GM19397 (cell line): ENCODE results near the gene BACE1.
"Not testable (repeated sequence)": the region's sequence is repeated elsewhere in the genome, so short reads cannot be mapped to it uniquely, and the experiment has no call there.

ENCODE experiments used
- ATAC-seq: cut with Tn5 transposase; IDR thresholded peaks from one replicate; pipeline ENCODE4 v1.9.1; 2021; ENCODE audit warnings: mild to moderate bottlenecking, moderate library complexity; ENCODE audit not compliant: unreplicated experiment

Gene BACE1

DNA sequence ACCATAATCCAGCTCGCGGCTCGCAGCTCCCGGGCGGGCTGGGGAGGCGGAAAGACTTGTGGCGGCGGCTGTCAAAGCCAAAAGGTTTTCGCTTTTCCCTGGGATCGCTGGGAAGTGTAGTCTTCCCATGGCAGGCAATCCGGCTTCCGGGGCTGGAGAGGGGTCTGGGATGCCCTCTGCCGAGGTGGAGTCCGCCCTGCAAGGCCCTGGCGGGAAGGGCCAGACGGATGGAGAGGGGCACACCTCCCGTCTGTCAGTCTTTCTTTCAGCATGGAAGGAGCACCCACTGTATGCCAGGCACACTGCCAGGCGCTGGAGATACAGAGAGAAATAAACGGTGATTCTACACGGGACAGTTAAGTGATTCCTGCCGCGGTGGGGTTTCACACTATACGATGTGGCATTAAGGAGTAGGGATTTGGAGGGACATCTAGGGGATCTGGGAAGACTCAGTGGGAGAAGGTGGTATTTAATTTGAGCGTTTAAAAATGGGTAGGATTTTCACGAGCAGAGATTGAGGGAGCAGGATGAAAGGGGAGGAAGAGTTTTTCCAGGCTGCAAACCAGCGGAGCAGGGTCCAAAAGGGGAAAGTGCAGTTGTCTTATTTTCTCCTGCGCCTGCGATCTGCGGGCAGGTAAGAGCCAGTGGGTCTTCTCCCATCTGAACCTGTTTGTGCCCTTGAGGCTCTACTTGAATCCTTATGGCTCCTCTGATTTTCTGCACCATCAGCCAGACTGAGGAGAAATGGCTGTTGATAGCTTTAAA lies at the start of gene BACE1:
TSS of gene BACE1 (minus strand) at position 60 of the 765 bp plus-strand sequence. CDS start 461 bp downstream, outside the sequence.
- no peak for ATAC-seq

DNA sequence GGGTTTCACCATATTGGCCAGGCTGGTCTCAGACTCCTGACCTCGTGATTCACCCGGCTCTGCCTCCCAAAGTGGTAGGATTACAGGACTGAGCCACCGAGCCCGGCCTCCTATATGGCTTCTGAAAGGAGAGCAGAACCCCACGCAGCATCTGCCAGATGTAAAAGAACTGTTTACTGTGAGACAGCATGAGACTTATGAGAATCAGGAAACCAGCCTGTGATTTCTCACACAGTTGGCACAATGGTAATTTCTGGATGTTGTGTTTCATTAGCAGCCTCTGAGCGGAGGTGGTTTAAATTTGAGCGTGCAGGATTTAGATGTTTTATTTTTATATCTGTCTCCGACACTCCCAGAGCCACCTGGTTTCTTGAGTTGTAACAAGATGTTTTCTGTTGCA lies 45.4 kb upstream of the BACE1 start:
- no peak for ATAC-seq

DNA sequence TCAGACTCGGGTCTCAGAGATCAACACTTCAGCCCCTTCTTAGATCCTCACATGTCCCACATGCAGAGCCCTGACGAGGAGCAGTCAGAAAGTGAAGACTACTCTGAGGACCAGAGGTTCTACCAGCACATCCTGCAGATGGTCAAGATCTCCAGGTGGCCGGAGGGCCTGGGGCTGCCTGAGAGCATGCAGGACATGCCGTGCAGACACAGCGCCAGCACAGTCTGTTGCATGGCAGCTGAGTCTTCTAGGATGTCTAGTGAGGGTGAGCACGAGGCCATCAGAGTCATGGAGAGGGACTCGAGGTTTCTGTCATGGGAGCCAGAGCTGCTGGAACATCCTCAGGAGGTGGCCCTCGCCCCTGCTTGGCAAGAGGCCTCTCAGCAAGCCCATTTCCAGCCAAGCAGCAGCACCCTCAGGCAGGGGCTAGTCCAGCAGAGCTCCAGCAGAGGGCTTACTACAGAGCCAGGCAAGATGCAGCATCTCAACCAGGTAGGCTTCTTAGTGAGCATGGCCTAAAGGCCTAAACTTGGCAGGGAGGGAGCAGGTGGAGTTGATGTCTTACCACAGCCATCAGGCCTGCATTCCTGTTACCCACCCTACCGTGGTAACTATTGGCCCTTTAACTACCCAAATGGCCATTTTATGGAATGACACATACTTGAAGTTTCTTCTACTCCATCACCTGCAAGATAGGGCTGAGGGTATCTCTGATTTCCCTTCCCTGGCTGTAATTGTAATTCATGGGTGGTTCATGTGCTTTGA lies 40.3 kb upstream of the BACE1 start:
- ATAC-seq: no peak

DNA sequence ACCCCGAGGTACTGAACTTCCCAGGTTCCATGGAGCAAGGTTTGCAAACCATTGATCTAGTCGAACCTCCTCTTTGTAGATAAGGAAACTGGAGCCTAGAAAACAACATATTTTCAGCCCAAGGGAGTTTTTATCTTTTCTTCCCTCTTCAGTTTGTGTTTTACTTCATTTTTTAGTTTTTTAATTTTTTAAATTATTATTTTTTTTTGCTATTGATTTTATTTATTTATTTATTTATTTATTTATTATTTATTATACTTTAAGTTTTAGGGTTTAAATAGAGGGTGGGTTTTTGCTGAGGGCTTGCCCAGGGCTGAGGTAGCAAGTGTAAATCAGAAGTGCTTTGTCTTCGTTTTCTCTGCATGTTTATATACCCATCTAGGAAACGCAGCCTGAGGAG lies 38.5 kb upstream of the BACE1 start:
- no peak for ATAC-seq

DNA sequence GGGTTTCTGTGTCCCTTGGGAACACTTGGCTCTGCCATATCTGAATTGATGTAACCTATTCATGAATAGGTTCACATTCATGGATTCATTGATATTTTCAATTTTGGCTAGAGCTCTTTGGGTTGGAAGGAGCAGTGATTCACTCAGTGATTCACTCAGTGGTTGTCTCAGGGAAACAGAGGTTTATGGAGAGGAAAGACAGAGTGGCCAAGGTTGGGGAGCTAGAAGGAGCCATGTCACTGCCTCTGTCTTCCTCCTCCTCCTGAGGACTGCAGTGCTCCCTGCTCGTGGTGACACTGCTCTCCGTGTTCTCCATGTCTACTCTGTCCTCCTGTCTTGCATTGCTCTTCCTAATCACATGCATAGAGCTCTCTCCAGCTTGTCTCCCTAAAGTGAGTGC lies 29.0 kb upstream of the BACE1 start:
- no peak for ATAC-seq

DNA sequence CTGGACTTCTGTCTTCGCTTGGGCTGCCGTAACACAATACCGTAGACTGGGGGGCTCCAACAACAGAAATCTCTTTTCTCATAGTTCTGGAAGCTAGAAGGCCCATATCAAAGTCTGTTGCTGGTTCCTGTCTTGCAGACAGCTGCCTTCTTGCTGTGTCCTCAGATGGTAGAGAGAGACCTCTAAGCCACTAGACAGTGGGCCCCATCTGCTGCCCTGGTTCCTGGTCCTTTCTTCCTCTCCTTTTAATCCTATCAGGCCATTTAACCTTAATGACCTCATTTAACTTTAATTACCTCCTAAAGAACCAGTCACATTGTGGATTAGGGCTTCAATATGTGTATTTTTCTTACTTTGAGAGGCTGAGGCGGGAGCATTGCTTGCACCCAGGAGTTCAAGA lies 21.0 kb upstream of the BACE1 start:
- no peak for ATAC-seq

DNA sequence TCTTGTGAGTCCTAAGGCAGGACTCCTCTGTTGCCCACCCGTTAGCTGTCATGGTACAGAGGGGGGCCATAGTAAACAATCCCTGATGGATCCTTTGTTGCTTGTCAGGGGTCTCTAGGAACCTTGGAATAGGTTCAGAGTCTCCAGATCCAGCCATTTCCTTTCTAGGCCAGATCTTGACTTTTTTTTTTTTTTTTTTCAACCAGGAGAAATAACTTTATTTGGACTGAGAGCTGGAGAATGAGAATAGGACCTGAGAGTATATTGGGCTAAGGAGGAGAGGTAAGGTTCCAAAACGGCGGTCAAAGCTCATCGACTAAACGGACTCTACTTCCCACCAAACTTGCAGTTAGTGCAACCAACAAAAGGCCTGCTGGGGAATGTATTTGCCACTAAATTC lies 19.3 kb upstream of the BACE1 start:
- ATAC-seq: no peak

DNA sequence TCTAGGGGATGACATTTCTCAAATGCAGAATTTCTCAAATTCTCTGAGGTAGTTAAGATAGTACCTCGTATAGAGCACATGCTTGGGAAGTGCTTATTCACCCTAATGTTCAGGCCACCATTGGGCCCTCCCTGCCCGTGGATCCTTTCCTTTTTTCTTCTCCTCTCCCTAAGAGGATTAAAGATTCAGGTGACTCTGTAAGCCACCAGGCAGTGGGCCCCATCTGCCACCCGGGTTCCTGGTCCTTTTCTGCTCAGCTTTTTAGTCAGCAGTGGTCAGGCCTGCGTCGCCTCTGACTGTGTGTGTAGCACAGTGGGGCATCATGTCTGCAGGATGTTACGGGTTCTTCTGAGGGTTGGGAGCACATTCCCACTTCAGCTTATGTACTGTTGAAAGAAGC lies 18.8 kb upstream of the BACE1 start:
- ATAC-seq: no peak

DNA sequence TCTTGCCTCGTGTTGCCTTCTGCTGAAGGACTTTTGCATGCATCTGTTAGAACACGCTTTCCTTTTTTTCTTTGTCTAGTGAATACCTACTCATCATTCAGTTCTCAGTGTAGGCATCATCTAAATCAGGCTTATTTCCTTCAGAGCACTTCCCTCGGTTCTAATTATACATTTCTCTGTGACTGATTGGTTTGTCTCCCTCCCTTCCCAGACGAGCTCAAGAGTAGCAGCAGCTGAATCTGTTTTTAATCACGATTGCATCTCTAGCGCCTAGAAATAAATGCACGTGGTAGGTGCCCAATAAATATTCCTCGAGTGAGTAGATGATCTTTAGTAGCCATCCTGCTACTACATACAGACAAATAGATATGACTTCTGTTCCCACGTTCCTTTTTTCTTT lies 17.9 kb upstream of the BACE1 start:
- no peak for ATAC-seq

DNA sequence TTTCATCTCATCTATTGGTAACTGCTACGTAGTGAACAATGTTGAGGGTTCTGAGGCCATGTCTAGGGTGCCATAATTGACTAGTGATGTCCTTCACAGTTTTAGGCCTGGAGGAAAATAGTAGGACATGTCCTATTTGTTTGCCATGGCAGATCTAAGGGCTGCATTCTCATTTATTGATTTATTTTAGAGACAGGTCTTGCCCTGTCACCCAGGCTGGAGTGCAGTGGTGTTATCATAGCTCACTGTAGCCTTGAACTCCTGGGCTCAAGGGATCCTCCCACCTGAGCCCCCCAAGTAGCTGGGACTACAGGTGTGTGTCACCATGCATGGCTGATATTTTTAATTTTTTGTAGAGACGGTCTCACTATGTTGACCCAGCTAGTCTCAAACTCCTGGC lies 16.8 kb upstream of the BACE1 start:
- ATAC-seq: no peak

DNA sequence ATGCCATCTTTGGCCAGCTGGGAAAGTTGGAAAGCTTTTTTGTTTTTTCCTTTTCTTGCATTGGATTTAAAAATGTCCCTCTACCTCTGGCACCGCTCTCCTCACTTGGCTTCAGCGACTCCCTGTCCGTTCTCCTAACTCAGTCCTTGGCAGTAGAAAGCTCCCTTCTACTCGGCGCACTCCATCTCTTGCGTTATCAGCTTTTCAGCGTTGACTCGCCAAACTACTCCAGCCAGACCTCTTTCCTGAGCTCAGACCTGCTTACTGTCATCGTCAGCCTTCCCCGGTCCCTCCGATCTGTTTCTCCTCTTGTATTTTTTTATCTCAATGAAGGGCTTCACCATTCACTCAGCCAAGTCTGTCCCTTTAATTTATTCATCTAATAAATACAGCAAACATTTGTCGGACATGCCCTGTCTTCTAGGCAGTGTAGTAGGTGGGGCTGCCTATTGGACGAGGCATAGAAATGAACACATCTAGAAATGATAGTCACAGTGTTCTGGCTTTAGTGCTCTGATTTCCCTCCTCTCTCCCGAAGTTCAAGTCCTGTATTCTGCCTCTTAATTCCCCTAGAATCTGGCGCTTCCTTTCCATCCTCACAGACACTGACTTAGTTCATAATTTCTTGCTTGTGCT lies 12.4 kb upstream of the BACE1 start:
- ATAC-seq: peak; percentile 1

DNA sequence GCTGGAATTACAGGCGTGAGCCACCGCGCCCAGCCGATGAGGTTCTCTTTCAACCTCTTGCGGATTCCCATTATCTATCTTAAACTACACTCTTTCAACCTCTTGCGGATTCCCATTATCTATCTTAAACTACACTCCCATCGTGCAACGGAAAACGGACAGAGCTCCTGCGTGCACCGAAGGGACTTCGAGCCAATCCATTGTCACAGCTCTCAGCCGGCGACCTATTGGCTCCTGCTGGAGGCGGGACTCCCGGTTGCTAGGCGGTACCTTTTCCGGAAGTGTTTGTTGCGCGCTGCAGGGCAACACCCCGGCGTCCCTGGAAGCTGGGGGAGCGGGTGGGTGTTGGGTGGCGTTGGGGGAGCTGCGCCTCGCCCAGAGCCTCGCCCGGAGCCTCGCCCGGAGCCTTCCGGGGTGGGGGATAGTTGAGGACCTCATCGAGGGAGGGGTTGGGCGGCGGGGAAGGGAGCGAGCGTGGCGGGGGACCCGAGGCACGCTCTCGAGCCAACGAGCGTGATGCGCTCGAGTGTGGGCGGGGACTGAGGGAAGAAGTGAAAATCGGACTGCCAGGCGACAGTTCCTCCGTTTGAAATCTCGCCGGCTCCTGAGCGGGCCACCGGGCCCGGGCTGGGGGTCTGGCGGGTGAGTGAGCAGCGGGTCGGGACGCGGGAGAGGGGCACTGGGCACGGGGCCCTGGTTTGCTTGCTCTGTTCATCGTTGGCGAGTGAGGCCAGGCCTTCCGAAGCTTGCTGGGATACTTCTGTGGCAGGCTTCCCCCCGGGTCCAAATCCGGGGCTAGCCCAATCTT lies 11.7 kb upstream of the BACE1 start, which contains the start of gene CEP164:
TSS of gene CEP164 (plus strand) at position 288 of the 808 bp plus-strand sequence. CDS start 10,733 bp downstream, outside the sequence.
- peak; percentile 96 for ATAC-seq

DNA sequence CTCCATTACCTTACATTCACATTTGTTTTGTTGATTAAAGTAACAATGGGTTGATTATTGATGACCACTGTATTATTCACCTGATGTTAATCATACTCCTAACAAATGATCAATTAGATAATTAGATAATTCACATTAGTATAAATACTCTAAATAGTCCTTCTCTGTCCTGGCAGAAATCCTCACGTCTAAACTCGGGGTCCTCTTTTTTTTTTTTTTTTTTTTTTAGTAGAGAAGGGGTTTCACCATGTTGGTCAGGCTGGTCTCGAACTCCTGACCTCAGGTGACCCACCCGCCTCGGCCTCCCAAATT lies 11.2 kb upstream of the BACE1 start:
- ATAC-seq: not testable (repeated sequence)

DNA sequence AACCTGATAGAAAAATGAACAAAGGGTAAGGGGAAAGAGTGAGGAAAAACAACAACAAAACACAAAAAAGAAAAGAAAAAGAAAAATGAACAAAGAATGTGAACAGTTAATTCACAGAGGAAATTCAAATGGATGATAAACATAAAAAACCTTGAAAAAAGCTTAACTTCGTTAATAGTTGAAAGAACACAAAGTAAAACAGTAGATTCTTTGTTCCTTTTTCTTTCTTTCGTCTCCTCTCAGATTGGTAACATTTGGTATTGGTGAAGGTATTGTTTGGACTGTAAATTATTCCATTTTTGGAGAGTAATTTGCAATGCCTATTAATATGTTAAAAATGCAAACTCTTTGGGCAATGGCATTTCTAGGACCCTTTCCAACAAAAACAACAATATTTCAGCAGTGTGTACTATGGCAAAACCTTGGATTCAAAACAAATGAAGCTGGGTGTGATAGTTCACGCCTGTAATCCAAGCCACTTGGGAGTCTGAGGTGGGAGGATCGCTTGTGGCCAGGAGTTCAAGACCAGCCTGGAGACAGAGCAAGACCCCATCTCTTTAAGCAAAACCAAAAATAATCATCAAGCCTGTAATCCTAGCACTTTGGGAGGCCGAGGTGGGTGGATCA lies 3.3 kb upstream of the BACE1 start:
- no peak for ATAC-seq

DNA sequence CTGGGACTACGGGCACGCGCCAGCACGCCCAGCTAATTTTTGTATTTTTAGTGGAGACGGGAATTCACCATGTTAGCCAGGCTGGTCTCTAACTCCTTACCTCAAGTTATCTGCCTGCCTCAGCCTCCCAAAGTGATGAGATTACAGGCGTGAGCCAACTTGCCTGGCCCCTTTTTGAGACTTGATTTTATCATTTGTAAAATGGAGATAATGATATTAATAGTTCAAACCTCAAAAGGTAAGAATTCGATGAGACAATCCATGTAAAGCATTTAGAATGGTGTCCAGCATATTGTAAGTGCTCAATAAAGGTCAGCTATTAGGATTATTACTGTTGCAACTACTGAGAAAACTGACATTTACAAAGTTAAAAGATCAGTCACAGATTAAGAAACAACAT lies 2.7 kb upstream of the BACE1 start:
- no peak for ATAC-seq

DNA sequence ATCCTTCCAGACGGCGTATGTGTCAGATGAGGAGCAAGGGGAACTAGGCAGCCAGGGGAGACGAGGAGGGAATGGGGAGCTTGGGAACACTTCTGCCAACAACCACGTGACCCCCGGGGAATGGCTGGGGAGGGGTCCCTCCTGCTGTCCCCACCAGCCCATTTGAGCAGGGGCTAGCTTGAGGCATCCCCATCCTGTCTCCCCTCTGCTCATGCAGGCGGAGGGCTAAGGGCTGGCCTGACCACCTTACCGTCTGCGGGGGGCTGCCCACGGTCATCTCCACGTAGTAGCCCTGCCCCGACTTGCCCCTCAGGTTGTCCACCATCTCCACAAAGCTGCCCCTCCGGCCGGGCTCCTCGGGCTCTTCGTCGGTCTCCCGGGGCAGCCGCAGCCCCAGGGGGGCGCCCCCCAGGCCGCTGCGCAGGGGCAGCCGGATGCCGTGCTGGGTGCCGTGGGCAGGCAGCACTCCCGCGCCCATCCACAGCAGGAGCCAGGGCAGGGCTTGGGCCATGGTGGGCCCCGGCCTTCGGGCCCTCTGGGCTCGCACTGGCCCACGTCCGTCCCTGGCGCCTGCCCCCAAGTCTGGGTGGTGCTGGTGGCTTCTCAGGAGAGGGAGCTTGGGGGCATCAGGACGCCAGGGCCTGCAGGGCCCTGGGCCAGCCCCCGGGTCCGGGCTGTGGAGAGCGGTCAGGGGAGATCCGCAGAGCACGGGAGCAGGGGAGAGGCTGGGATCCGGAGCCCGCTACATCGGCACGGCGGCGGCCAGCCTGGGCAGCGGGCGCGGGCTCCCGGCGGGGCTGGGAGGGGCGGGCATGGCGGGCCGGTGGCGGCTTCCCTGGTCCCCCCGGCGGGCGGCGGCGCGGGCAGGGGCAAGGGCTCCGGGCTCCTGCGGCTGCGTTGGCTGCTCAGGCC lies 515 bp downstream of the BACE1 start:
- no peak for ATAC-seq

DNA sequence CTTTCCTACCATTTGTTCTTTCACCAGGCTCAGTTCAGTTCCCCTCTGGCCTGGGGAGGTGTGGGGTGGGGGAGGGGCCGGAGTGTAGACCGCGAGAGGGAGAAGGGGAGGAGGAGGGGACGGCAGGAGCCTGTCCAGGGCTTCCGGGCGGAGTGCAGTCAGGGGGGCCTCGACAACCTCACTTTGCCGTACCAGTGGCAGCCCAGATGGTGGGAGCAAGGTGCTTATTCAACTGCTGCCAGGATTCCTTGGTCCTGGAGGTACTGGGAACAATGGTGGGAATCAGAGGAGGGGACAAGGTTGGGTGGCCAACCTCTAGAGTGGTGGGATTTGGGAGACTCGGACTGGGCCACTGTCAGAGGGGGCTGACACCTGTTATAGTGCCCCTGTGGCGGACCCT lies 1.2 kb downstream of the BACE1 start:
- no peak for ATAC-seq

DNA sequence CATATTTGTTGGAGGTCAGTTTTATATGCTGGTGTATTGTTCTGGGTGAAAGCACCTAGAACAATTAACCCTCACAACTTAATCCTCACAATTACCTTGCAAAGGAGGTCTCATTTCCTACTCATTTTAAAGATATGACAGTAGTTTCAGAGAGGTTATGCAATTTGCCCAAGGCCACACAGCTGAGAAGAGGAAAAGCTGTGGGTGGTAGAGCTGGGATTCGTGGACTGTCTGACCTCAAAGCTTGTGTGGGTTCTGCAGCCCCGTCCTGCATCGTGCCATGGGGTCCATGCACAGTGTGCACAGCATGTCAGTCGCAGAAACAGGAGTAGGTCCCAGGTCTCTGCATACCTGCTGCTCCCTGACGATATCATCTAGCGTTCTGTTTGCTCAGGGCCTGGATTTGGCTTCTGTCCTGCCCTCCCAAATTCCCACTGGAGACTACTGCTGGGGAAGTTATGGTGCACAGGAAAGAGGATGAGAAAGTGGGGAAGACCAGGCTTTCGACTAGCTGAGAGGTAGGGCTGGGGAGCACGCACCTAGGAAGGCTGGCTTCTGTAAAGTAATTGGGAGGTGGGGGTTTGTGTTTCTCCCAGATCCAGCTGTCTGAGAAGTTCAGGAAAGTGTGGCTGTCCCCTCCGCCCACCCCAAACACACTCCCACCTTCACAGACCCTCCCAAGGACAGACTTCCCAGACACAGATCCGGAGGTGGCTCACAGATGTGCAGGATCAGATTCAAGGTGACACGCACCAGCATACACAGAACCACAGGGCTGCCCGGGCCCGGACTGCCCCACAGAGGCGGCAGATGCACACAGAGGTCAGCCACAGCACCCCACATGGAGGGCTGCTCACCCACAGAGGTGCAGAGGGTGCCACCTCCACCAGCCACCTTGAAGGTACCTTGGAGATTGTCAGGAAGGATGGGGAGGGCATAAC lies 2.0 kb downstream of the BACE1 start:
- ATAC-seq: no peak

DNA sequence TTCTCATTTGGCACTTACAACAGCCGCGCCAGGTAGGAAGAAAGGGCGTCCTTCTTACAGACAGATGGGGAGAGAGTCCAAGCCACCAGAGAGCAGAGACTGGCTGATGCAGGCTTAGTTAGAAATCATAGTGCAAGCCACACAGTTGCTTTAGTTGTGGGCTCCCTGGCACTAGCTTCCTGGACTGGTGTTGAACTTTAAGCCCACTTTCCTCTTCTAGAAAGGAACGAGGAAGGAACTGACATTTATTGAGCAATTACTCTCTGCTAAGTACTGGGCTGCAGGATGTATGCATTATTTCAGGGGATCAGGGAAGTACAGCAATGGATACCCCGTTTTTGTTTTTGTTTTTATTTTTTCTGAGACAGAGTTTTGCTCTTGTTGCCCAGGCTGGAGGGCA lies 3.0 kb downstream of the BACE1 start:
- ATAC-seq: no peak
